Central memory CD4-positive, alpha-beta T cell (primary cell): ENCODE results near the gene MYO5C.
"Not testable (repeated sequence)": the region's sequence is repeated elsewhere in the genome, so short reads cannot be mapped to it uniquely, and the experiment has no call there.

Source experiments
- DNase-seq: peaks from one replicate; pipeline ENCODE4 v3.0.0; 2022

The MYO5C gene

GRCh38 chr15:52308446-52309153 lies 13.0 kb upstream of the MYO5C start:
- no peak for DNase-seq

- no peak for DNase-seq
These were observed 12.2 kb upstream of the MYO5C start for GRCh38 chr15:52307847-52308246.

GRCh38 chr15:52306270-52306669 lies 10.7 kb upstream of the MYO5C start:
- DNase-seq: no peak

- DNase-seq: no peak
These were observed 7.6 kb upstream of the MYO5C start for GRCh38 chr15:52303093-52303772.

- no peak for DNase-seq
These were observed 5.8 kb upstream of the MYO5C start for GRCh38 chr15:52301265-52301847.

- no peak for DNase-seq
These were observed 653 bp downstream of the MYO5C start for GRCh38 chr15:52294881-52295420.

GRCh38 chr15:52292780-52293392 lies 2.7 kb downstream of the MYO5C start:
- no peak for DNase-seq

- DNase-seq: no peak
These were observed 4.4 kb downstream of the MYO5C start for GRCh38 chr15:52291204-52291603.

- DNase-seq: no peak
These were observed 4.8 kb downstream of the MYO5C start for GRCh38 chr15:52290800-52291199.

GRCh38 chr15:52290329-52290728 lies 5.3 kb downstream of the MYO5C start:
- DNase-seq: no peak

GRCh38 chr15:52289629-52290081 lies 5.9 kb downstream of the MYO5C start:
- no peak for DNase-seq

GRCh38 chr15:52288986-52289385 lies 6.6 kb downstream of the MYO5C start:
- DNase-seq: no peak

- no peak for DNase-seq
These were observed 7.3 kb downstream of the MYO5C start for GRCh38 chr15:52288051-52288942.

GRCh38 chr15:52287114-52287513 lies 8.5 kb downstream of the MYO5C start:
- no peak for DNase-seq

GRCh38 chr15:52285941-52286340 lies 9.7 kb downstream of the MYO5C start:
- DNase-seq: not testable (repeated sequence)

GRCh38 chr15:52284164-52284563 lies 11.4 kb downstream of the MYO5C start:
- no peak for DNase-seq

GRCh38 chr15:52283281-52283680 lies 12.3 kb downstream of the MYO5C start:
- DNase-seq: no peak

- no peak for DNase-seq
These were observed 13.2 kb downstream of the MYO5C start for GRCh38 chr15:52282418-52282817.

GRCh38 chr15:52281085-52282035 lies 14.2 kb downstream of the MYO5C start:
- DNase-seq: no peak

- no peak for DNase-seq
These were observed 15.1 kb downstream of the MYO5C start for GRCh38 chr15:52280326-52281084.
